ENCODE measurements around the gene HOXA7. TPM values are rescaled to one million over a fixed set of nuclear protein-coding genes. Genes with fewer than 3 reads are reported as not detected.

Gene HOXA7
- total and polyA plus RNA-seq, 2 donors (not counting 3 experiments of a cell fraction or from before 2014, with no cell fraction given), result 18.1 to 18.5 TPM

DNA sequence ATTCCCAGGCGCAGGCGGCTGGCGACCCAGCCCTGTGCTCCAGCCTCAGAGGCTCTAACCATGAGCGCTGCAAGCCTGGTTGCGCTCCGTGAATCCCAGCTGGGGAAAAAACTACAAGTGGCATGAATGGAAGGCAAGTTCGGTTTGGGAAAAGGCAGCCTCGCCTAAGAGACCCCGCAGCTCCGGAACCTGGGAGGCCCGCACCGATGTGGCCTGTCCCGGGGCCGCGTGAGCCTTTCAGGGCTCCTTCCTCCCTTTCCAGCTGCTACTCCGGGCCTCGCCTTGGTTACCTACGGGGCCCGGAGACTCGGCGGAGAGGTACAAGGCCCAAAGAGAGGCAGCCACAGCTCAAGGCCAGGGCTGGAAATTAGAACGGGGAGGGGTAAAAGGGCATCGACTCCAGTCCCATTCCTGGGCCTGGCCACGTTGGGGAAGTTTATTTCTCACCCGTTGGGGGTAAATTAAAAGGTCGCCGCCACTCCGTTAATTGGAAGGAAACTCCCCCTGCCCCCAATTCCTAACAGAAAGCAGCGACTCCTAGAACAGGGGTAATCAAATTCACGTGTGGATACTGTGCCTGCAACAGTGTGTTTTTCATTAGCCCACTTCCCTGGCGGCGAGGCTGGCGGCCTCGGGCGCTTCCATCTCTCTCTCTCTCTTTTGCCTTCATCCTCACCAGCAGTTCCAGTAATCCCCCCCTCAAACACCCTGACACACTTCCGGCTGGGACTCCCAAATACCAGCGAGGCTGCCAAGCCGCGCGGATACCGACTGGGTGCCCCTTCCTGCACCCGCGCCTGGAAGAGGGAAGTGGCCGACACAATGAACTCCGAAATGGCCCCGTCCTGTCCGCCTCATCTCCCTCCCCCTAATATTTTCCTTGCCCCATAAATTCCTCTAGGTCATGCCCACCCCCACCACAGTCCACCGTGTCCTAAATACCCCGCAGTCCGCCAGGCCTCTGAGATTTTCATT lies 10.3 kb upstream of the HOXA7 start:
- H3K36me3 ChIP-seq (ENCODE audit: control insufficient read depth in 2 of 2, extremely low read depth in 1 of 2, insufficient read depth in 2 of 2, low read length in 2 of 2), result peaks cover 3 to 7% of the 10 kb centered on the region in 2 experiments
- peaks cover 37% of the 10 kb centered on the region for H3K4me1 ChIP-seq (ENCODE audit: control insufficient read depth, extremely low read depth, insufficient read depth, low read length)
- H3K4me3 ChIP-seq (replicated peaks in 1 of 3; ENCODE audit: insufficient read depth in 1 of 3, low read depth in 1 of 3, low read length in 3 of 3), result peak overlapping the region; percentile 31 to 98 (median 63)
- intact Hi-C loops (cut with micrococcal nuclease), result no loop called here
- ChIA-PET POLR2A (interaction anchor here (1.6 to 1.8 kb wide), 5 partner anchors 12 to 23 kb away, joined by 3 to 8 read pairs (median 5); partner anchors contain the start of genes HOXA11, HOXA3 and HOXA5), CTCF (interaction anchor here (0.8 to 7.4 kb wide), 13 partner anchors 8 to 930 kb away, joined by 3 to 86 read pairs (median 4); partner anchors contain the start of gene HOXA3)
- peak overlapping the region; percentile 85 for H3K9ac ChIP-seq (replicated peaks; ENCODE audit: extremely low read depth, insufficient read depth, low read length)
- H2AFZ ChIP-seq (ENCODE audit: low read depth, low read length), result no peak overlapping the region
- DNase-seq (ENCODE audit: low read depth, low spot score), result no peak
- H3K9me1 ChIP-seq (replicated peaks; ENCODE audit: control insufficient read depth, extremely low read depth, insufficient read depth, low read length), result no peaks in the 10 kb centered on the region
- dilution Hi-C loops (cut with MboI; ENCODE audit: extremely low pct_ligation_motif_present, low sequenced_read_pairs), result loop anchor here (10.0 to 25.0 kb wide), 3 partner anchors 312 to 980 kb away; no protein-coding TSS in a partner anchor
- peak overlapping the region; percentile 70 for H3K4me2 ChIP-seq (ENCODE audit: insufficient read depth, low read length)
- peak; percentile 61 for FAIRE-seq
- peak overlapping the region; percentile 91 for H3K27ac ChIP-seq (ENCODE audit: insufficient read depth, low read depth, low read length)
- H3K79me2 ChIP-seq (ENCODE audit: control insufficient read depth, insufficient read depth, low read length), result peaks cover 98% of the 10 kb centered on the region
- no TSS peak for BruUV-seq (replicated peaks)
- no peaks in the 10 kb centered on the region for H4K20me1 ChIP-seq (replicated peaks; ENCODE audit: control insufficient read depth, extremely low read depth, insufficient read depth, low read length)
- H3K27me3 ChIP-seq (ENCODE audit: control insufficient read depth in 2 of 2, insufficient read depth in 2 of 2, low read length in 2 of 2), result no peaks in the 10 kb centered on the region
- TF ChIP-seq MYC (IDR thresholded peaks at IDR 0.05; ENCODE audit: low read depth, low read length), result no peak
- TF ChIP-seq, protein P1, sequence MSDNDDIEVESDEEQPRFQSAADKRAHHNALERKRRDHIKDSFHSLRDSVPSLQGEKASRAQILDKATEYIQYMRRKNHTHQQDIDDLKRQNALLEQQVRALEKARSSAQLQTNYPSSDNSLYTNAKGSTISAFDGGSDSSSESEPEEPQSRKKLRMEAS (IDR thresholded peaks at IDR 0.05; ENCODE audit: insufficient read depth, insufficient read length), result no peak
- no peak for TF ChIP-seq GATA2 (IDR thresholded peaks at IDR 0.05; ENCODE audit: insufficient read depth, insufficient read length, low read depth, low read length)
- TF ChIP-seq, protein P2, sequence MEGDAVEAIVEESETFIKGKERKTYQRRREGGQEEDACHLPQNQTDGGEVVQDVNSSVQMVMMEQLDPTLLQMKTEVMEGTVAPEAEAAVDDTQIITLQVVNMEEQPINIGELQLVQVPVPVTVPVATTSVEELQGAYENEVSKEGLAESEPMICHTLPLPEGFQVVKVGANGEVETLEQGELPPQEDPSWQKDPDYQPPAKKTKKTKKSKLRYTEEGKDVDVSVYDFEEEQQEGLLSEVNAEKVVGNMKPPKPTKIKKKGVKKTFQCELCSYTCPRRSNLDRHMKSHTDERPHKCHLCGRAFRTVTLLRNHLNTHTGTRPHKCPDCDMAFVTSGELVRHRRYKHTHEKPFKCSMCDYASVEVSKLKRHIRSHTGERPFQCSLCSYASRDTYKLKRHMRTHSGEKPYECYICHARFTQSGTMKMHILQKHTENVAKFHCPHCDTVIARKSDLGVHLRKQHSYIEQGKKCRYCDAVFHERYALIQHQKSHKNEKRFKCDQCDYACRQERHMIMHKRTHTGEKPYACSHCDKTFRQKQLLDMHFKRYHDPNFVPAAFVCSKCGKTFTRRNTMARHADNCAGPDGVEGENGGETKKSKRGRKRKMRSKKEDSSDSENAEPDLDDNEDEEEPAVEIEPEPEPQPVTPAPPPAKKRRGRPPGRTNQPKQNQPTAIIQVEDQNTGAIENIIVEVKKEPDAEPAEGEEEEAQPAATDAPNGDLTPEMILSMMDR (IDR thresholded peaks at IDR 0.05; ENCODE audit: extremely low read depth in 1 of 2, insufficient read depth in 1 of 2, low read depth in 1 of 2, low read length in 2 of 2), result no peak
- TF ChIP-seq JUN (IDR thresholded peaks at IDR 0.05; ENCODE audit: borderline replicate concordance, insufficient read depth, insufficient read length, low read depth), result no peak
- peak; percentile 47 for TF ChIP-seq POLR2AphosphoS5 (IDR thresholded peaks at IDR 0.05; ENCODE audit: insufficient read depth, low read depth, low read length)
- TF ChIP-seq EZH2 (IDR thresholded peaks at IDR 0.05; ENCODE audit: borderline replicate concordance, low read depth, low read length, severe bottlenecking), result no peak
- peak; percentile 29 for TF ChIP-seq FOS (IDR thresholded peaks at IDR 0.05; ENCODE audit: borderline replicate concordance, insufficient read depth, low read length)
- TF ChIP-seq POLR2A (IDR thresholded peaks at IDR 0.05; ENCODE audit: low read depth, low read length), result no peak
- no peaks in the 10 kb centered on the region for H3K9me3 ChIP-seq (replicated peaks; ENCODE audit: control insufficient read depth, insufficient read depth, low read length)
